Gastrocnemius medialis (tissue), 4 donors: ENCODE measurements around the gene TMEM43.

Source experiments
- POLR2A ChIP-seq, 2 donors: fragments of 450-650 bp; IDR thresholded peaks; one replicate each; pipeline ENCODE4 v1.6.1; 2017; ENCODE audit warnings: antibody characterized with exemption in 2 of 2, mild to moderate bottlenecking in 2 of 2, moderate library complexity in 2 of 2
- TF ChIP-seq, protein P1 (sequence below), 5 experiments: fragments of 450-650 bp in 3 of 5; fragments of 200-600 bp in 2 of 5; sonication (generic) in 2 of 5; IDR thresholded peaks in 4 of 5; conservative IDR thresholded peaks in 1 of 5; 1 replicate in 4 of 5; 2 replicates in 1 of 5; pipeline ENCODE4 v1.5.1; 2016 to 2019; ENCODE audit warnings: antibody characterized with exemption in 5 of 5, mild to moderate bottlenecking in 3 of 5, moderate library complexity in 3 of 5

DNA sequence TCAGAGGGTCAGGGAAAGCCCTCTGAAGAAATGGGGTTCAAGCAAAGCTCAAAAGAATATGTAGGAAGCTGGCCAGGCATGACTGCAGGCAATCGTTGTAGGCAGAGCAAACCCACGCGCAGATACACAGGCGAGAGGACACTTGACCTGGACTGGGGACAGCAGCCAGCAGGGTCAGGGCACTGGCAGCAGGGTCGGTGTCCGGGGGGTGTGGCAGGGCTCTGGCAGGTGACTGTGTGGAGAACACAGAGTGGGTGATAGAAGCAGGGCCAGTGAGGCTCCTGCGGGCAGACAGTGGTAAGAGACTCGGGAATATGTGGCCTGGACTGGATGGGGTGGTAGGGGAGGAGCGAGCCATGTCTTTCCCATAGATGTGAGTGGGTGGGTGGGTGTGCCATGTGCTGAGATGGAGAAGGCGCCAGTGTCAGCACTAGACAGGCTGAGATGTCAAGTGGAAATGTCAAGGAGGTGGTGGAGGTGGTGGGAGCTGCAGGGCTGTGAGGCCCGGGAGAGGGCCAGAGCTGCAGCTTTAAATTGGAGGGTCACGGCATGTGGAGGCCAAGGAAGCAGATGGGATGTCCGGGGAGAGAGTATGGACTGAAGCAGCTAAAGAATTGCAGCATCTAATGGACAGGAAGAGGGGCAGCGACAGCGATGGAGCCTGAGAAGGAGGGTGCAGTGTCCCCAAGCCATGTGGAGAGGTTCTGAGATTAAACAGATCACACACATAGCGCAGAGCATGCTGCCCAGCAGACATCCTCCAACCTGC, 13.4 kb downstream of the TMEM43 start:
- TF ChIP-seq, protein P1, sequence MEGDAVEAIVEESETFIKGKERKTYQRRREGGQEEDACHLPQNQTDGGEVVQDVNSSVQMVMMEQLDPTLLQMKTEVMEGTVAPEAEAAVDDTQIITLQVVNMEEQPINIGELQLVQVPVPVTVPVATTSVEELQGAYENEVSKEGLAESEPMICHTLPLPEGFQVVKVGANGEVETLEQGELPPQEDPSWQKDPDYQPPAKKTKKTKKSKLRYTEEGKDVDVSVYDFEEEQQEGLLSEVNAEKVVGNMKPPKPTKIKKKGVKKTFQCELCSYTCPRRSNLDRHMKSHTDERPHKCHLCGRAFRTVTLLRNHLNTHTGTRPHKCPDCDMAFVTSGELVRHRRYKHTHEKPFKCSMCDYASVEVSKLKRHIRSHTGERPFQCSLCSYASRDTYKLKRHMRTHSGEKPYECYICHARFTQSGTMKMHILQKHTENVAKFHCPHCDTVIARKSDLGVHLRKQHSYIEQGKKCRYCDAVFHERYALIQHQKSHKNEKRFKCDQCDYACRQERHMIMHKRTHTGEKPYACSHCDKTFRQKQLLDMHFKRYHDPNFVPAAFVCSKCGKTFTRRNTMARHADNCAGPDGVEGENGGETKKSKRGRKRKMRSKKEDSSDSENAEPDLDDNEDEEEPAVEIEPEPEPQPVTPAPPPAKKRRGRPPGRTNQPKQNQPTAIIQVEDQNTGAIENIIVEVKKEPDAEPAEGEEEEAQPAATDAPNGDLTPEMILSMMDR (IDR thresholded peaks at IDR 0.05 in 4 of 5, conservative IDR thresholded peaks at IDR 0.05 in 1 of 5), result no peak
- TF ChIP-seq POLR2A (IDR thresholded peaks at IDR 0.05), result no peak
